K562 (cell line): Measurements from ENCODE around the gene PRAMEF12. TPM values are rescaled to one million over a fixed set of nuclear protein-coding genes. Genes with fewer than 3 reads are reported as not detected.

ENCODE experiments used
- ARNT ChIP-seq, 2 experiments: fragments of 450-650 bp; IDR thresholded peaks; 2 replicates each; pipeline ENCODE4 v1.6.1; 2016; ENCODE audit warnings: mild to moderate bottlenecking in 1 of 2
- ATF3 ChIP-seq, 2 experiments: fragments of 450-650 bp in 1 of 2; sonication (generic) in 1 of 2; formaldehyde crosslinking in 1 of 2; IDR thresholded peaks in 1 of 2; conservative IDR thresholded peaks in 1 of 2; 2 replicates each; pipeline versions ENCODE4 v1.6.1 to v1.8.1; 2016 to 2023; ENCODE audit warnings: mild to moderate bottlenecking in 2 of 2, moderate library complexity in 2 of 2, inconsistent platforms in 1 of 2, missing genetic modification reagents in 1 of 2
- CREB3L1 ChIP-seq: fragments of 450-650 bp; IDR thresholded peaks from 2 replicates; pipeline ENCODE4 v1.6.1; 2014; ENCODE audit warnings: low read depth, mild to moderate bottlenecking, moderate library complexity, borderline replicate concordance
- ELK3 ChIP-seq: fragments of 450-650 bp; formaldehyde crosslinking; IDR thresholded peaks from 2 replicates; pipeline ENCODE4 v1.4.0; 2020; ENCODE audit warnings: mild to moderate bottlenecking
- EP400 ChIP-seq: fragments of 450-650 bp; IDR thresholded peaks from 2 replicates; pipeline ENCODE4 v1.6.1; 2017; ENCODE audit warnings: antibody characterized with exemption, mild to moderate bottlenecking, moderate library complexity
- HDAC1 ChIP-seq, 2 experiments: fragments of 450-650 bp; IDR thresholded peaks; 2 replicates each; pipeline ENCODE4 v1.6.1; 2016 to 2017; ENCODE audit warnings: inconsistent platforms in 1 of 2, mild to moderate bottlenecking in 1 of 2, moderate library complexity in 1 of 2
- NCOR1 ChIP-seq: fragments of 450-650 bp; IDR thresholded peaks from 2 replicates; pipeline ENCODE4 v1.6.1; 2016; ENCODE audit warnings: mild to moderate bottlenecking, moderate library complexity
- PKNOX1 ChIP-seq: fragments of 450-650 bp; IDR thresholded peaks from 2 replicates; pipeline ENCODE4 v1.6.1; 2016
- PRDM10 ChIP-seq: fragments of 450-650 bp; IDR thresholded peaks from 2 replicates; pipeline ENCODE4 v1.6.1; 2018; ENCODE audit not compliant: partially characterized antibody
- PTBP1 ChIP-seq: fragments of 200-400 bp; formaldehyde crosslinking; IDR thresholded peaks from 2 replicates; pipeline ENCODE4 v1.6.1; 2017; ENCODE audit warnings: low read depth, low read length
- SREBF1 ChIP-seq: fragments of 150-350 bp; IDR thresholded peaks from 2 replicates; pipeline ENCODE4 v1.6.1; 2014; ENCODE audit warnings: antibody characterized with exemption, low read depth, low read length, borderline replicate concordance
- TFAM ChIP-seq: fragments of 250-450 bp; sonication (Bioruptor Pico); conservative IDR thresholded peaks from 2 replicates; pipeline ENCODE4 v1.5.0; 2021; ENCODE audit warnings: mild to moderate bottlenecking, moderate library complexity
- ZBTB49 ChIP-seq: sonication (generic); formaldehyde crosslinking; IDR thresholded peaks from 2 replicates; pipeline ENCODE4 v1.8.0; 2022; ENCODE audit warnings: missing genetic modification reagents, mild to moderate bottlenecking, borderline replicate concordance
- ZEB2 ChIP-seq: fragments of 450-650 bp; IDR thresholded peaks from 2 replicates; pipeline ENCODE4 v1.6.1; 2016
- ZNF217 ChIP-seq: sonication (generic); formaldehyde crosslinking; IDR thresholded peaks from 2 replicates; pipeline ENCODE4 v1.8.0; 2022; ENCODE audit warnings: mild to moderate bottlenecking, missing genetic modification reagents
- ZNF57 ChIP-seq: fragments of 450-650 bp; formaldehyde crosslinking; IDR thresholded peaks from 2 replicates; pipeline ENCODE4 v1.4.0; 2020; ENCODE audit warnings: mild to moderate bottlenecking, moderate library complexity
- polyA plus RNA-seq, 8 experiments: library from polyadenylated mRNA; depleted of rRNA in 4 of 8; stranded (reverse) in 5 of 8; unstranded in 3 of 8; fragments of >200 nt; fragmentation: Nextera tagmentation in 2 of 8; fragmentation: Illumina TruSeq in 1 of 8; extraction: Ambion mirVana in 2 of 8; extraction: Trizol in 1 of 8; gene quantifications; 2 replicates each; pipeline versions ENCODE4 v1.2.1 to v1.2.3, GENCODE V29; 2011 to 2014; ENCODE audit warnings: inconsistent platforms in 1 of 8, missing spikeins in 1 of 8
- total RNA-seq, 7 experiments: library from RNA; depleted of rRNA in 6 of 7; stranded (reverse); fragments of >200 nt in 6 of 7; fragmentation: Illumina TruSeq in 2 of 7; extraction: Trizol in 2 of 7; gene quantifications; 2 replicates each; pipeline versions ENCODE4 v1.2.1 to v1.2.3, GENCODE V29; 2011 to 2021; ENCODE audit warnings: low replicate concordance in 1 of 7

Gene PRAMEF12
- total and polyA plus RNA-seq, 9 of the 15 experiments (the other 6 are each of a cell fraction or from before 2014, with no cell fraction given), result not detected

GRCh38 chr1:12810691-12811408 lies 37.3 kb downstream of the PRAMEF12 start (continued):
- TF ChIP-seq PKNOX1, result 0 out of 2 replicates have a peak, but pooled peaks have one; percentile 42
- TF ChIP-seq ATF3 (IDR thresholded peaks at IDR 0.05), result peak; percentile 79
- no peak for TF ChIP-seq ATF3 (CRISPR knock-in tag; conservative IDR thresholded peaks at IDR 0.05)
- TF ChIP-seq ZNF217 (CRISPR knock-in tag), result no peak
- no peak for TF ChIP-seq ZEB2
- no peak for TF ChIP-seq PRDM10
- no peak for TF ChIP-seq PTBP1
- TF ChIP-seq ZNF57, result no peak
- no peak for TF ChIP-seq EP400
- no peak for TF ChIP-seq ARNT (IDR thresholded peaks at IDR 0.05)
- no peak for TF ChIP-seq SREBF1
- no peak for TF ChIP-seq ELK3 (CRISPR knock-in tag)
- TF ChIP-seq TFAM (CRISPR knock-in tag), result no peak
- no peak for TF ChIP-seq NCOR1
- TF ChIP-seq CREB3L1, result no peak; the same call in 1 of the 2 replicates
- no peak for TF ChIP-seq ZBTB49 (CRISPR knock-in tag)
- 0 out of 4 replicates have a peak, but pooled peaks of 1 of the 2 experiments have one; percentile 47 for TF ChIP-seq HDAC1 (IDR thresholded peaks at IDR 0.05)
